GM12878 (cell line): ENCODE results near the gene WWOX. TPM values are rescaled to one million over a fixed set of nuclear protein-coding genes. Genes with fewer than 3 reads are reported as not detected.
"Not testable (repeated sequence)": the region's sequence is repeated elsewhere in the genome, so short reads cannot be mapped to it uniquely, and the experiment has no call there.

Experiments
- ATAC-seq: fragments of 200-7000 bp; cut with Tn5 transposase; 3 replicates; pipeline ENCODE4 v1.9.1; 2020; ENCODE audit warnings: mild to moderate bottlenecking, moderate library complexity
- BruUV-seq: library from RNA; stranded (reverse); fragments of 400-500 nt; replicated peaks from 2 replicates; lab custom pipeline; 2021; lab: Mats Ljungman, UMichigan
- CTCF ChIA-PET: fragments of 300-600 bp; sonication (Branson Sonifier 250); formaldehyde crosslinking; extraction: SDS; loops from one replicate; lab custom pipeline; 2021; ENCODE audit warnings: inconsistent platforms; lab: Yijun Ruan, JAX
- POLR2A ChIA-PET: fragments of 350-600 bp; formaldehyde crosslinking; extraction: SDS; loops from one replicate; lab custom pipeline; 2021; ENCODE audit warnings: inconsistent platforms; lab: Charles Lee
- RAD21 ChIA-PET: fragments of 300-600 bp; sonication (Branson Sonifier 250); formaldehyde crosslinking; loops from one replicate; lab custom pipeline; 2023; ENCODE audit warnings: antibody characterized with exemption; ENCODE audit not compliant: unreplicated experiment; lab: Charles Lee
- SMC1A ChIA-PET: fragments of 300-600 bp; sonication (Branson Sonifier 250); formaldehyde crosslinking; loops from one replicate; lab custom pipeline; 2023; ENCODE audit not compliant: unreplicated experiment, uncharacterized antibody; lab: Charles Lee
- DNase-seq: peaks from one replicate; pipeline ENCODE4 v3.0.0-alpha.2; 2011; ENCODE audit warnings: low read depth, low spot score
- FAIRE-seq: peaks from 3 replicates; lab custom pipeline; 2011; peaks lifted over from hg19 to GRCh38; lab: Jason Lieb, UNC
- H2AFZ ChIP-seq: 2 replicates; pipeline ENCODE4 v1.6.0; 2011; ENCODE audit warnings: low read depth, low read length, control low read depth; ENCODE audit not compliant: control insufficient read depth
- H3K27ac ChIP-seq: 2 replicates; pipeline ENCODE4 v1.5.1; 2011; ENCODE audit warnings: control low read depth; ENCODE audit not compliant: control insufficient read depth, insufficient read depth
- H3K27me3 ChIP-seq, 2 experiments: replicated peaks in 1 of 2; 2 replicates each; pipeline versions ENCODE4 v1.6.0 to v1.6.1; 2011; ENCODE audit warnings: low read length in 1 of 2; ENCODE audit not compliant: control insufficient read depth in 2 of 2, insufficient read depth in 2 of 2
- H3K36me3 ChIP-seq, 2 experiments: 2 replicates each; pipeline ENCODE4 v1.5.1; 2011; ENCODE audit warnings: low read length in 1 of 2; ENCODE audit not compliant: control insufficient read depth in 2 of 2, insufficient read depth in 2 of 2
- H3K4me1 ChIP-seq: 2 replicates; pipeline ENCODE4 v1.6.1; 2011; ENCODE audit warnings: mild to moderate bottlenecking, low read length, moderate library complexity, mixed read lengths; ENCODE audit not compliant: control insufficient read depth, insufficient read depth
- H3K4me2 ChIP-seq: 2 replicates; pipeline ENCODE4 v1.6.0; 2011; ENCODE audit warnings: control low read depth; ENCODE audit not compliant: control insufficient read depth, insufficient read depth
- H3K4me3 ChIP-seq: fragments of 200-600 bp; sonication (generic); 2 replicates; pipeline ENCODE4 v1.5.1; 2016
- H3K79me2 ChIP-seq: 2 replicates; pipeline ENCODE4 v1.6.0; 2011; ENCODE audit warnings: low read length; ENCODE audit not compliant: control insufficient read depth, insufficient read depth
- H3K9ac ChIP-seq: 2 replicates; pipeline ENCODE4 v1.8.0; 2011; ENCODE audit warnings: low read length, control low read depth, mixed read lengths; ENCODE audit not compliant: control insufficient read depth, insufficient read depth
- H3K9me3 ChIP-seq: replicated peaks from 3 replicates; pipeline ENCODE4 v1.5.1; 2011; ENCODE audit warnings: mild to moderate bottlenecking, low read length; ENCODE audit not compliant: control insufficient read depth, insufficient read depth
- H4K20me1 ChIP-seq: 2 replicates; pipeline ENCODE4 v1.6.0; 2011; ENCODE audit not compliant: control insufficient read depth, insufficient read depth
- CHD4 ChIP-seq: fragments of 200-600 bp; sonication (generic); IDR thresholded peaks from 2 replicates; pipeline ENCODE4 v1.6.1; 2016; ENCODE audit warnings: mild to moderate bottlenecking
- ESRRA ChIP-seq: IDR thresholded peaks from 2 replicates; pipeline ENCODE4 v1.6.1; 2012; ENCODE audit warnings: mild to moderate bottlenecking, low read length, improper control_type of control experiment
- FOXK2 ChIP-seq: fragments of 450-650 bp; IDR thresholded peaks from 2 replicates; pipeline ENCODE4 v1.6.1; 2017; ENCODE audit warnings: mild to moderate bottlenecking, moderate library complexity
- MYC ChIP-seq: IDR thresholded peaks from 2 replicates; pipeline ENCODE4 v1.6.1; 2011; ENCODE audit warnings: mild to moderate bottlenecking, low read length, moderate library complexity, inconsistent platforms; ENCODE audit not compliant: insufficient read depth, insufficient replicate concordance, insufficient read length, severe bottlenecking
- SIN3A ChIP-seq: IDR thresholded peaks from 2 replicates; pipeline ENCODE4 v1.6.1; 2012; ENCODE audit warnings: low read depth, low read length, improper control_type of control experiment
- STAT1 ChIP-seq: fragments of 450-650 bp; conservative IDR thresholded peaks from 2 replicates; pipeline ENCODE4 v1.6.1; 2014; ENCODE audit warnings: antibody characterized with exemption, mild to moderate bottlenecking
- WGBS: methylation state at CpG from one replicate; pipeline ENCODE4 v1.1.6; 2016; ENCODE audit warnings: low lambda C conversion rate; ENCODE audit not compliant: insufficient replicate concordance, insufficient coverage; ENCODE audit errors: missing lambda C conversion rate; 5-methylcytosine and 5-hydroxymethylcytosine counted together
- in situ Hi-C: fragments of 300-500 bp; cut with MboI; formaldehyde crosslinking; loops from 9 replicates; pipeline ENCODE4 v1.14.3; 2018; ENCODE audit warnings: mixed read lengths
- intact Hi-C: fragments of 100-400 bp; cut with micrococcal nuclease; formaldehyde crosslinking; loops from one replicate; pipeline ENCODE4 v1.14.2; 2022; ENCODE audit not compliant: unreplicated experiment
- polyA plus RNA-seq, 11 experiments: library from polyadenylated mRNA; depleted of rRNA in 4 of 11; unstranded in 6 of 11; stranded (reverse) in 5 of 11; fragments of >200 nt; fragmentation: Nextera tagmentation in 4 of 11; fragmentation: Illumina TruSeq in 1 of 11; extraction: Ambion mirVana in 4 of 11; extraction: Trizol in 1 of 11; gene quantifications; 1 replicate in 1 of 11; 2 replicates in 10 of 11; pipeline versions ENCODE4 v1.2.1 to v1.2.3, GENCODE V29; 2011 to 2016; ENCODE audit warnings: inconsistent platforms in 2 of 11, missing spikeins in 2 of 11, low read depth in 1 of 11
- total RNA-seq, 4 experiments: library from RNA; depleted of rRNA in 3 of 4; stranded (reverse); fragments of >200 nt in 3 of 4; fragmentation: Illumina TruSeq in 1 of 4; extraction: Trizol in 1 of 4; gene quantifications; 2 replicates each; pipeline versions ENCODE4 v1.2.1 to v1.2.3, GENCODE V29; 2013 to 2021
- TF ChIP-seq, protein P1 (sequence below): fragments of 450-650 bp; IDR thresholded peaks from 2 replicates; pipeline ENCODE4 v1.6.1; 2017; ENCODE audit warnings: mild to moderate bottlenecking, low read depth, inconsistent platforms; ENCODE audit not compliant: poor library complexity, severe bottlenecking

The WWOX gene
- total and polyA plus RNA-seq, 10 of the 15 experiments (the other 5 are each of a cell fraction or from before 2014, with no cell fraction given): 2.8 to 24.4 (median 17.8) TPM

DNA sequence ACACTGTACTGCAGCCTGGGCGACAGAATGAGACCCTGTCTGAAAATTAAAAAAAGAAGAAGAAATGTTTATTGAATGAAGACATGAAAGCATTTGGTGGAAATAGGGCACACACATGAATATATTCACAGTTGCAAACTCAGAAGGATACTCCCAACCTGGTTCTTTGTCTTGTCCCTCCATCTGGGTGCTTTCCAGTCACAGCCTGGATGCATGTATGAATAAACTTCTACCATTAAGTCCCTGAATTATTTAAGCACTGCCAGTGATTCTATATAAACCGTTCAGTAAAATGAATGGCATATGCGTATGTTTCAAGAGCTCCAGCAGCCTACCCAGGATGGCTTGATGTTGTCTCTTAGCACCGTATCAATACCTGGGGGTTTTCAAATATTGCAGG lies 591.1 kb downstream of the WWOX start:
- Histone ChIP-seq H4K20me1 (no peaks in the 10 kb centered on the region), H2AFZ (no peak overlapping the region), H3K9me3 (no peaks in the 10 kb centered on the region), H3K36me3 (no peaks in the 10 kb centered on the region), H3K4me3 (no peak overlapping the region), H3K79me2 (no peaks in the 10 kb centered on the region), H3K4me2 (no peak overlapping the region), H3K4me1 (no peaks in the 10 kb centered on the region), H3K27ac (no peak overlapping the region), H3K27me3 (no peaks in the 10 kb centered on the region), H3K9ac (no peak overlapping the region)
- ChIA-PET SMC1A (no interaction called here), RAD21 (no interaction called here), POLR2A (no interaction called here), CTCF (no interaction called here)
- no peak for ATAC-seq
- in situ Hi-C loops: no loop called here
- 43% methylated on average over 4 of the region's 4 CpGs for WGBS
- intact Hi-C loops: no loop called here
- BruUV-seq: no TSS peak
- FAIRE-seq: no peak
- no peak for DNase-seq
- no peak for TF ChIP-seq ESRRA
- no peak for TF ChIP-seq FOXK2
- no peak for TF ChIP-seq STAT1
- TF ChIP-seq MYC: no peak
- no peak for TF ChIP-seq CHD4
- TF ChIP-seq SIN3A: no peak
- TF ChIP-seq, protein P1, sequence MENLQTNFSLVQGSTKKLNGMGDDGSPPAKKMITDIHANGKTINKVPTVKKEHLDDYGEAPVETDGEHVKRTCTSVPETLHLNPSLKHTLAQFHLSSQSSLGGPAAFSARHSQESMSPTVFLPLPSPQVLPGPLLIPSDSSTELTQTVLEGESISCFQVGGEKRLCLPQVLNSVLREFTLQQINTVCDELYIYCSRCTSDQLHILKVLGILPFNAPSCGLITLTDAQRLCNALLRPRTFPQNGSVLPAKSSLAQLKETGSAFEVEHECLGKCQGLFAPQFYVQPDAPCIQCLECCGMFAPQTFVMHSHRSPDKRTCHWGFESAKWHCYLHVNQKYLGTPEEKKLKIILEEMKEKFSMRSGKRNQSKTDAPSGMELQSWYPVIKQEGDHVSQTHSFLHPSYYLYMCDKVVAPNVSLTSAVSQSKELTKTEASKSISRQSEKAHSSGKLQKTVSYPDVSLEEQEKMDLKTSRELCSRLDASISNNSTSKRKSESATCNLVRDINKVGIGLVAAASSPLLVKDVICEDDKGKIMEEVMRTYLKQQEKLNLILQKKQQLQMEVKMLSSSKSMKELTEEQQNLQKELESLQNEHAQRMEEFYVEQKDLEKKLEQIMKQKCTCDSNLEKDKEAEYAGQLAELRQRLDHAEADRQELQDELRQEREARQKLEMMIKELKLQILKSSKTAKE: no peak

DNA sequence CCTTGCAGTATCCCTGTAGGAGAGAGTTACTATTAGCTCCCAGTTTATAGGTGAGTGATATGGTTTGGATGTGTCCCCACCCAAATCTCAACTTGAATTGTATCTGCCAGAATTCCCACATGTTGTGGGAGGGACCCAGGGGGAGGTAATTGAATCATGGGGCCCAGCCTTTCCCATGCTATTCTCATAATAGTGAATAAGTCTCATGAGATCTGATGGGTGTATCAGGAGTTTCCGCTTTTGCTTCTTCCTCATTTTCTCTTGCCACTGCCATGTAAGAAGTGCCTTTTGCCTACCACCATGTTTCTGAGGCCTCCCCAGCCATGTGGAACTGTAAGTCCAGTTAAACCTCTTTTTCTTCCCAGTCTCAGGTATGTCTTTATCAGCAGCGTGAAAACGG lies 592.3 kb downstream of the WWOX start:
- DNase-seq, H3K4me2 ChIP-seq, ATAC-seq, H3K4me3 ChIP-seq, H2AFZ ChIP-seq, H3K9me3 ChIP-seq, in situ Hi-C loops, H3K27me3 ChIP-seq, H4K20me1 ChIP-seq, RAD21 ChIA-PET, H3K79me2 ChIP-seq, SMC1A ChIA-PET, H3K27ac ChIP-seq, CTCF ChIA-PET, BruUV-seq, intact Hi-C loops, FAIRE-seq, H3K9ac ChIP-seq, POLR2A ChIA-PET, H3K36me3 ChIP-seq, H3K4me1 ChIP-seq: not testable (repeated sequence)
- 16% methylated on average over 3 of the region's 3 CpGs for WGBS
